GM19468 (cell line): Measurements from ENCODE around the gene KCTD13.
"Not testable (repeated sequence)": the region's sequence is repeated elsewhere in the genome, so short reads cannot be mapped to it uniquely, and the experiment has no call there.

Source experiments
- ATAC-seq: cut with Tn5 transposase; IDR thresholded peaks from one replicate; pipeline ENCODE4 v1.9.1; 2021; ENCODE audit warnings: mild to moderate bottlenecking, moderate library complexity, moderate number of reproducible peaks; ENCODE audit not compliant: unreplicated experiment; ENCODE audit errors: extremely low read depth

The KCTD13 gene

DNA sequence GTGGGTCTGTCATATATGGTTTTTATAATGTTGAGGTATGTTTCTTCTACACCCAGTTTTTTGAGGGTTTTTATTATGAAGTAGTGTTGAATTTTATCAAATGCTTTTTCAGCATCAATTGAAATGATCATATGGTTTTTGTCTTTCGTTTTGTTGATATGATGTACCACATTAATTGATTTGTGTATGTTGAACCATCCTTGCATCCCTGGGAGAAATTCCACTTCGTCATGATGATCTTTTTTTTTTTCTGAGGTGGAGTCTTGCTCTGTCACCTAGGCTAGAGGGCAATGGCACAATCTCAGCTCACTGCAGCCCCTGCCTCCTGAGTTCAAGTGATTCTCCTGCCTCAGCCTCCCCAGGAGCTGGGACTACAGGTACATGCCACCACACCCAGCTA, 21.9 kb upstream of the KCTD13 start:
- ATAC-seq = no peak

DNA sequence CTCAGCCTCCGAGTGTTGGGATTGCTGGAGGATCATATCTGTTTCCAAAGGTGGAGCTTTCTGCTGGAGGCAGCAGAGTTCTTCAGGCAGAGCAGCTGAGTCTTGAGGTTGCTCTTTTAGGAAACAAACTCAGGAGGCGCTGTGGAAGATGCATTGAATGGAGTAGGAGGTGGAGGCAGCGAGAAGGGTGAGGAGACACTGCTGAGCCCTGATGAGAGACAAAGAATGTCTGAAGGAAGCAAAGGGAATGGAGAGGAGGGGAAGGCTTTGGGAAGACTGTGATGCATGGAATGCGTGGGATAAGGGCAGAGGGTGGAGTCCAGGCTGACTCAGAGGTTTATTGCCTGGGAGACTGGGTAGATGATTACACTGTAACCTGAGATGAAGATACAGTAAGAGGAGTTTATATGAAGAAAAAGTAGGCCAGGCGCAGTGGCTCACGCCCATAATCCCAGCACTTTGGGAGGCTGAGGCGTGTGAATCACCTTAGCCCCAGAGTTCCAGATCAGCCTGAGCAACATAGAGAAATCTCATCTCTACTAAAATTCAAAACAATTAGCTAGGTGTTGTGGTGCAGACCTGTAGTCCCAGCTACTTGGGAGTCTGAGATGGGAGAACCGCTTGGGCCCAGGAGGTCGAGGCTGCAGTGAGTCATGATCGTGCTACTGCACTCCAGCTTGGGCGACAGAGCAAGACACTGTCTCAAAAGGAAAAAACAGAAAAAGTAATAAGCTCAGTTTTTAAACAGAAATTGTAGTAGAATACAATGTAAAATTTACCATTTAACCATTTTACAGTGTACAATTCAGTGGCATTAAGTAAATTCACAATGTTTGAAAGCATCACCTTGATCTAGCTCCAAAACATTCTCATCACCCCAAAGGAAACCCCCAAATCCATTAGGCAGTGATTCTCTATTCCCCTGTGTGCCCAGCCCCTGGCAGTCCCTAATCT, 18.1 kb upstream of the KCTD13 start:
- ATAC-seq = no peak

DNA sequence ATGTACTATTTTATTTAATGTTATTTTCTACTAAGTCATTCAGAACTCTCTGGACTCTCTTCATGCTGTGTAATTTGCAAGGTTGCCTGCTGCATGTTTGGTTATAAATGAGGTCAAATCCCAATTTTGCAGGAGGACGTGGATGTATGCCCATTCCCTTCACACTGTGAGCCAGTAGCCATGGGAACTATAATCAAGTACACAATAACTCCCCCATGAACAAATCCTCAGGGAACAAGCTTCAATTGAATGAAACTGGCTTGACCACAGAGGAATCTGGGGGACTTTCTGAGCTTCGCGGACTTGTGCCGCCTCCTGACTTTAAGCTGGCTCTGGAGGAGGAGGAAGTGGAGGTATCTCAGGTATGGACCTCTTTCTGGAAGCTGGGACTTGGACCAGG, 14.6 kb upstream of the KCTD13 start:
- no peak for ATAC-seq

DNA sequence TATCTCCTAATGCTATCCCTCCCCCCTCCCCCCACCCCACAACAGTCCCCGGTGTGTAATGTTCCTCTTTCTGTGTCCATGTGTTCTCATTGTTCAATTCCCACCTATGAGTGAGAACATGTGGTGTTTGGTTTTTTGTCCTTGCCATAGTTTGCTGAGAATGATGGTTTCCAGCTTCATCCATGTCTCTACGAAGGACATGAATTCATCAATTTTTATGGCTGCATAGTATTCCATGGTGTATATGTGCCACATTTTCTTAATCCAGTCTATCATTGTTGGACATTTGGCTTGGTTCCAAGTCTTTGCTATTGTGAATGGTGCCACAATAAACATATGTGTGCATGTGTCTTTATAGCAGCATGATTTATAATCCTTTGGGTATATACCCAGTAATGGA, 5.7 kb upstream of the KCTD13 start:
- not testable (repeated sequence) for ATAC-seq

DNA sequence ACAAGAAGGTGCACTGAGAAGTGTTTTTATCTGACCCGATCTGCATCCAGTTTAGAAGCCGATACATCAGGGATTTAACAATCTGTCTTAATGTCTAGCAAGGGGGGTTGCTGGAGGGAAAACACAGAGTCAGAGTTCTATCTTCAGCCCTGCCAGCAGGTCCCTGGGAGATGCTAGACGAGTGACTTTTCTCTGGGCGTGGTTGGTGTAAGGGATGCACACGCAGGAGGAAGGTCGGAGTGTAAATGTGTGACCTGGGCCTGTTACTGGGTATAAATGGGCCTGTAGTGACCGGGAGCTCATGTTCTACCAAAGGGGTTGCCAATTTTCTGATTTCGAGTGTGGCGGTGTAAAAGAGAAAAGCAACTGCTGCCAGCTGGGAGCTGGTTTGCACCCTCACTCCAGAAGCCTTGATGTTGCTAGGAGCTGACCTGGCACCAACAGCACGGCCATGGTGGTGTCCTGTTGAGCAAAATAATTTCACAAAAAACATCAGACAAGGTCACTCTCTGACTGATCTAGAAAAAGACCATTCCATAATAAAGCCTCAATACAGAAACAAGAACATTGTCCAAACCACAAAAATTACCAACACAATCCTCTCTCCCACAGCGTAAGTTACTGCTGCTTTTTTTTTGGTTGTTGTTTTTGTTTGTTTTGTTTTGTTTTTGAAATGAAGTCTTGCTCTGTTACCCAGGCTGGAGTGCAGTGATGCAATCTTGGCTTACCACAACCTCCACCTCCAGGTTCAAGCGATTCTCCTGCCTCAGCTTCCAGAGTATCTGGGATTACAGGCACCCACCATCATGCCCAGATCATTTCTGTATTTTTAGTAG, 1.3 kb upstream of the KCTD13 start:
- no peak for ATAC-seq

DNA sequence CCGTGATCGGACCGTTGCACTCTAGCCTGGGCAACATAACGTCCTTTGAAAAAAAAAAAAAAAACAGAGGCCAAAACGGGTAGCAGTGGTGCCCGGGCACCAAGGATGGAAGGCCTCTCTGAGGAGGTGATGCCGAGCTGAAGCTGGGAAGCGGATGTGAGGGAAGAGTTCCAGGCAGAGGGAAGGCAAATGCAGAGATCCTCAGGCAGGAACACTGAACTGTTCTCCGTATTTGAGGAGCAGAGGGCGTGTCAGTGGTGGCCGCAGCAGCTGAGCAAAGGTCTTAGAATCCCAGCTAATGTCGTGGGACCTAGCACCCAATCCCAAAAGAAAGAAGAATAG, 656 bp upstream of the KCTD13 start:
- ATAC-seq = no peak

DNA sequence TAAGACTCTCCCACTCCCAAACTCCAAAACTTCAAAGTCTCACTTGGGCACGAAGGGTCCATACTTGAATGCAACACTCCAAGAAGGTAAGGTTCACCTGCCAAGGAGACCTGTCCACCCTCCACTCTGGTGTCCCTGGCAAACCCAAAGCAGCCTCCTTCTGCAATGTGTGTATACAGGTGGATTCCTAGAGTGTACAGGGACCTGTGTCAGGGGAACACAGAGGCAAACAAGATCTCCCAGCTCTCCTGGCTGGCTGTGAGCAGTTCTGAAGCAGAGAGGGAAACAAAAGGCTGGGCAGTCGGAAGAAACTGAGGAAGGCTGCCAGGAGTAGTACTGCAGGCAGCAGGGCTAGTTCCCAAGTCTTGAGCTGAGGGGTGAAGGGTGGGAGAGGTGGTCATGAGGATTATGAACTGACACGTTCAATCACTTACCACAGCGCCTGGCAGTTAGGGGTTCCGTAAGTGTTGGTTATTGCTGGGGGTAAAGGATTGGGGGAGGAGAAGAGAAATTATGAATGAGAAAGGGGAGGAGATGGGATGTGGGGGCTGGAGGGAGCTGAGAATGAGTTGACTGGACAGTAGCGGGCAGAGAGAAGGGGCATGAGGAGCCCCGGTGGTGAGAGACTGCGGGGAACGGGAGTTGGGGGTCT, 795 bp downstream of the KCTD13 start:
- no peak for ATAC-seq

DNA sequence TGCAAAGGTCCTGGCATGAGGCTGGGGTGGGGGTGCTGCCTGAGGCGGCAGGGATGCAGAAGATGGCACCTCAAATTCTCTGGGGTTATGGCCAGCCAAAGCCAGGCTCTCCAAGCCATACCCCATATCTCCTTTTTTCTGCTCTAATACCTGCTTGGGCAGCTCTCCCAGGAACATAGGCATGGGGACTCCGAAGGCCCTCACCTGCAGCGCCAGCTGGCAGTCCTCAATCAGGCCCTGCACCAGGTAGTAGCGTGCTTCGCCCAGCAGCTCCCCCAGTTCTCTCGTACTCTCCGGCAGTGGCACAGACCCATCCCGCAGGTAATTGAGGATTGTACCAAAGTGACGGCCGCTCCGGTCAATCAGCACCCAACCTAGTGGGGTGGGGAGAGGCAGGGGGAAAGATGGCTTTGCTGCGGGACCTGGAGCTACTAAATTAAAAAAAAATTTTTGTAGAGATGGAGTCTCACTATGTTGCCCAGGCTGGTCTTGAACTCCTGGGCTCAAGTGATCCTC, 3.0 kb downstream of the KCTD13 start:
- no peak for ATAC-seq

DNA sequence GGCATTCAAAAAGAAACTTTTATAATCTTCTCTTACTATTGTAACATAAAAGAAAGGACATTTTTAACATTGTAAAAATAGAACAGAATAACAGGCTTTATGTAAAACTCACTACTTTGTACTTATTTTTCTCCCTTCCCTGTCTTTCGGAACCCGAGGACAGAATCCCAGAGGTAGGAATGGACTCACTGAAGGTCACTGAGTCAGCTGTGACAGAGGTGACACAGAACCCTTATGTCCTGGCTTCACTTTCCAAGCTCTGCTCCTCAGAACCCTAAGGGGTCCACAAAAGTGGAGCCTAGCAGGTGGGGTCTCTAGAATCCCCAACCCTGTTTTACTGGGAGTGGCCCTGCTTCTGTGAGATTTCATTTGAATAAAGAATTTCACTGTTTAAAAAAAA, 3.7 kb downstream of the KCTD13 start:
- ATAC-seq = no peak

DNA sequence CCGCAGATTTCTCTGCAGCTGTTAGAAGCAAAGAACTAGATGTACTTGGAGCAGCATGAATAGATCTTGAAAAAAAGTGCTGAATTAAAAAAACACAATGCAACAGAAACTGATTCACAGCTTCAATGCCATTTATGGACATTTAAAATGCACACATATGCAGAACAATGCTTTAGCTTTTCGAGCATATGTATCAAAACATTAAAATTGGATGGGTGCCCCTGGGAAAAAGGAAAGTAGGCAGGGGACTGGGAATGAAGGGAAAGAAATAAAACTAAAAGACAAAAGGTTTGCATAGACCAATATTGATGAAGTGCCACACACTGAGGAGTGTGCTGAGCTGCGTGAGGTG, 5.0 kb downstream of the KCTD13 start:
- no peak for ATAC-seq

DNA sequence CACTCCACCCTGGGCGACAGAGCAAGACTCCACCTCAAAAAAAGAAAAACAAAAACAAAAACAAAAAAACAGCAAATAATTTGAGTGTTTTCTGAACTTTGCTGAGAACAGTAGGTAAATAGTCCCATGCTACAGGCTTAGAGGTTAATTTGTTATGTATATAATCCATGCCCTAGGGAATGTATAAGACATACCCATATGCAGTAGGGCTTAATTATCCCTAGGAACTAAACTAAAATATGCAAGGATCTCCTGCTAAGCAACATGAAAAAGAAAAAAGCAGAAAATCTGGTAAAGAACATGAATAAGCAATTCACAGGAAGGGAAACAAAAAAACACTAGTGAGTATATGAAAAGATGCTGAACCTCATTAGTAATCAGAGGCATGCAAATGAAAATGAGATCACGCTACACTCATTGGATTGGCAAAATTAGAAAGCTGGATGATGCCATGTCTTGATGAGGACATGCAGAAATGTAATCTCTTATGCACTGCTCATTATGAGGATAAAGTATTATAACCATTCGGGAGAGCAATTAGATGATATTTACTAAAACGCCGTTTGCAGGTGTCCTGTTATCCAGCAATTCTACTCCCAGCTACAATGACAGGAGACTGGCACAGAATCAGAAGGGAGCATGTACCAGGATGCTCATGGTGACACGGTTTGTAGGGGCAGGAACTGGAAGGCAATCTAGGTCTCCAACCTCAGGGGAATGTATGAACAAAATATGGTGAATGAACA, 5.6 kb downstream of the KCTD13 start:
- ATAC-seq = no peak

DNA sequence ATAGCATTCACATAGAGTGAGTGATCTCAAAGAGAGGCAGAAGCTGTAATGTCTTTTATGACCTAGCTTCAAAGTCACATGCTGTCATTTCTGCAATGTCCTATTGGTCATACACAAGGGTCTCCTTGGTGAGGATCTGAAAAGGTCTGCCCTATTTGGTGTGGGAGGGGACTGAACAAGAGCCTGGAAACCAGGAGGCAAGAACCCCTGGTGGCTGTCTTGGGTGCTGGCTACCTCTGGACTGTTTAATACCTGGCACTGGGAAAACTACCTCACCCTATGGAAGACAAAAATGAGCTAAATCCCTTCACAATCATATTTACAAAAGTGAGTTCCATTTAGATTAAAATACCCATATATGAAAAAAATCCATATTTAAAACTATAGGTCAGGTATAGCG, 9.0 kb downstream of the KCTD13 start:
- ATAC-seq = no peak

DNA sequence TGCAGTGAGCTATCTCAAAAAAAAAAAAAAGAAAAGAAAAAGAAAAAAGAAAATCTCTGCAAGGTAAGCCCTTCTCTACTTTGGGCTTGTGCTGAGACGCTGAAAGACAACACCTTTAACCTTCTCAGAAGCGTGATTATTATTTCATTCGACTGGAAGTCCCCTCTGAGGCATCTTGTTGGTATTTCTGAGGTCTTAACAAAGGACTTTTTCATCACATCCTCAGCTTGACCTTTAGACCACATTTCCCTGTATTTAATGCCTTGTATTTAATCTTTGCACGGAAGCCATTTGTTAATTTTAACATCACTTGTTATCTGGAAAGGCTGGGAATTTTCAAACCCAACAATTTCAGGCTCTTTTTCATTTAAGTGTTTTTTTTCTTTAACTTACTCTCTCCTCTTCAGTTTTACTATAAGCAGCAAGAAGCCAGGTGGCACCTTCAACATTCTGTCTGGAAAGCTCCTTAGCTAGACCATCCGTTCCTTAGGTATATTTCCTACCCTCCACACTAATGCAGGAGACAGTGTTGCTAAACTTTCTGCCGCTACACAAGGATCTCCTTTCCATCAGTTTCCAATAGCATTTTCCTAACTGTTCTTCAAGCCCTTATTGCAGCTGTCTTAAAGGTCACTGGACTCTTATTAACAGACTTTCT, 10.3 kb downstream of the KCTD13 start:
- ATAC-seq = no peak

DNA sequence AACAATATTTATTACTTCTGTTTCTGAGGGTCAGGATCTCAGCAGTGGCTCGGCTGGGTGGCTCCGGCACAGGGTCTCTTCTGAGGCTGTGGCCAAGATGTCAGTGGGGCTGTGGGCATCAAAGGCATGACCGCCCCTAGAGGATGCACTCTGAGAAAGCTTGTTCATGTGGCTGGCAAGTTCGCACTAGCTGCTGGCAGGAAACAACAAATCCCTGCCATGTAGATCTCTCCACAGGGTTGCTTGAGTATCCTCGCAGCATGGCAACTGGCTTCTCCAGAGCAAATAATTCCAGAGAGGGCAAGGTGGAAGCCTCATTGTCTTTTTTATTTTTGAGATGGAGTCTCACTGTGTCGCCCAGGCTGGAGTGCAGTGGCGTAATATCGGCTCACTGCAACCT, 12.5 kb downstream of the KCTD13 start:
- no peak for ATAC-seq

DNA sequence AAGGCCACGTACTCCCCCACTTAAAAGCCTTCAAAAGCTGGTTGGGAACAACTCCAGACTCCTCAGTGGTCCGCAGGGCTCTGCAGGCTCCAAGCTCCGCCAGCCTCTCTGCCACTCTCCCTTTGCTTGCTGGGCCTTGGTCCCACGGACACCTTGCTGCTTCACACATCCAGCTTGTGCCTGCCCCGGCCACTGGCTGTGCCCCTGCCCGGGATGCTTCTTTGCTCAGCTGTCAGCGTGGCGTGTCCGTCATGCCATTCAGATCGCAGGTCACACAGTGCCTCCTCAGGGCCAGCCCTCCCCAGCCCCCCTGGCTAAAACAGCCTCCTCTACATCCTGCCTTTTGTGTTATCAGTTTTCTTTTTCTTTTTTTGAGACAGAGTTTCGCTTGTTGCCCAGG, 13.9 kb downstream of the KCTD13 start:
- no peak for ATAC-seq

DNA sequence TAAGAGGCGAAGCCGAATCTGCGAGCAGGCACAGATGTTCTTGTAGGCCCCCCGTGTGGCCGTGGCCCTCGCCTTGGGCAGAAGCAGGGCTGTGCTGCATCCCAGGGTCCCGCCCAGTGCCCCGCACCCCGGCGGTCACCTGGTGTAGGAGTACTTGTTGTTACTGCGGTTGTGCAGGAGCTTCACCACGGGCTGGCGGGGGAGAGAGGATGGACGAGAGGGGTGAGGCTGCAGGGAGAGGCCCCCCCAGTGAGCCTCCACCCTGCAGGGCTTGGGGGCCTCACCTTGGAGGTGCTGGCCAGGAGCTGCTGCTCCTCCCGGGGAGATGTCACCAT, 14.4 kb downstream of the KCTD13 start:
- no peak for ATAC-seq

DNA sequence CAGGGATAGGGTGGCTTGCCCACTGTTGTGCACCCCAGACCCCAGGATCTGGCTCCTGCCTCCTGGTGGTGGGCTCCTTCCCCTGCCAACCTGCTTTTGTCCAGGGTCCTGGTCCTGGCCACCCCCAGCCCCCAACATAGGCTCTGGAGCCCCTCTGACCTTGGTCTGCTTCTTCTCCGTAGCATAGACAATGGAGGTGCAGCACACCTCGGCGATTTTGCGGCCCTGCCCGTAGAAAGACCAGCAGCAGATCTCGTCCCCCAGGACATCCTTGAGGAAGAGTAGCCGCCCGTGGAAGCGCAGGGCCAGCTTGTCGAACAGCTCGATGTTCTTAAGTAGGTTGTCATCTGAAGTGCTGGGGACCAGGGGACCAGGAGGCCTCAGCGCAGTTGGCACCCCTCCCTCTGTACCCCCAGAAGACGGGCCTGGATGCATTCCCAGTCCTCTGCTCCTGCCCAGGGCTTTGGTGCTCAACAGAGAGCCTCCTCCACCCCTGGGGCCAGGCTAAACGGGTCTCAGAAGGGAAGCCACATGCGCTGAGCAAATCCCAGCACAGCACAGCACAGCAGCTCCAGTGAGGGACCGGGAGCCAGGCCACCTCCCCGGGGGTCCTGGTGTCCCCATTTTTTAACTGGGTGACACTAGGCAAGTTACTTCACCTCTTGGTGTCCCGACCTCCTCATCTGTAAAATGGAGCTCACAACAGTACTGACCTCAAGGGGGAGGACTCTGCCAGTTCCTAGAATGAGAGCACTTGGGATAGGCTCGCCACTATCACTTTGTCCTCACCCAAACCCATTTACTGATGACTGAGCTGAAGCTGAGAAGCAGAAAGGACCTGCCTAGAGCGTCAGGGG, 15.0 kb downstream of the KCTD13 start:
- no peak for ATAC-seq

DNA sequence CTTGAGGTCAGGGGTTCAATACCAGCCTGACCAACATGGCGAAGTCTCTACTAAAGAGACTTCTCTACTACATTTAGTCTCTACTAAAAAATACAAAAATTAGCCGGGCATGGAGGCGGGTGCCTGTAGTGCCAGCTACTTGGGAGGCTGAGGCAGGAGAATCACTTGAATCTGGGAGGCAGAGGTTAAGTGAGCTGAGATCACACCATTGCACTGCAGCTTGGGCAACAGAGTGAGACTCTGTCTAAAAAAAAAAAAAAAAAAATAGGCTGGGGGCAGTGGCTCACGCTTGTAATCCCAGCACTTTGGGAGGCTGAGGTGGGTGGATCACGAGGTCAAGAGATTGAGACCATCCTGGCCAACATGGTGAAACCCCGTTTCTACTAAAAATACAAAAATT, 16.2 kb downstream of the KCTD13 start:
- not testable (repeated sequence) for ATAC-seq

DNA sequence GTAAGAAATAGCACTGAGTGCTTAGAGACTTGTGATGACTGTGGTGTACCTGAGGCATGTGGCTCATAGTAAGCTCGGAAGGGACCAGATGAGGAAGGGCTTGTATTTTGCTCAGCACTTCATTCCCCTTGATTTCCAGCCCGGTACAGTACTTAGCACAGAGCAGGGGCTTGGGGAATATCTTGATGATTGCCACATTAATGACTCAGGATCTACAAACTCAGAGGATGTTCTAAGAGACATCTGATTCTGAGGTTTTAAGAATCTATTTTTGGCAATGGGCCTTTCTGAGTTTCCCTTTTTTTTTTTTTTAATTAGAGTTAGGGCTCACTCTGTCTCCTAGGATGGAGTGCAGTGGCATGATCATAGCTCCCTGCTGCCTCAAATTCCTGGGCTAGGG, 16.6 kb downstream of the KCTD13 start:
- ATAC-seq = no peak
